Measurements from ENCODE around the gene TRPM8. TPM values are rescaled to one million over a fixed set of nuclear protein-coding genes. Genes with fewer than 3 reads are reported as not detected.

TRPM8 gene
- total and polyA plus RNA-seq, 2 experiments from 2014 or later = 0.16 to 0.33 TPM

DNA sequence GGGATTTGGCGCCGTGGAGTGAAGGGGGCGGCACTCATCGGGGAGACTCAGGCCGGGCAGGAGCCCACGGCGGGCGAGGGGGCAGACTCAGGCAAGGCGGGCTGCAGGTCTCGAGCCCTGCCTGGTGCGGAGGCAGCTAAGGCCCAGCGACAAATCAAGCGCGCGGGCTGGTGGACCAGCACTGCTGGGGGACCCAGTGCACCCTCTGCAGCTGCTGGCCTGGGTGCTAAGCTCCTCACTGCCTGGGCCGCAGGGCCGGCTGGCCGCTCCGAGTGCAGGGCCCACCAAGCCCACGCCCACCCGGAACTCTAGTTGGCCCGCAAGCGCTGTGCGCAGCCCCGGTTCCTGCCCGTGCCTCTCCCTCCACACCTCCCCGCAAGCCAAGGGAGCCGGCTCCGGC lies 107.1 kb downstream of the TRPM8 start:
- no peaks in the 10 kb centered on the region for H3K4me1 ChIP-seq (ENCODE audit: insufficient read depth)
- WGBS (ENCODE audit: low lambda C conversion rate, missing lambda C conversion rate) = 95% methylated on average over 24 of the region's 29 CpGs
- no peaks in the 10 kb centered on the region for H4K20me1 ChIP-seq (ENCODE audit: insufficient read depth, poor library complexity, severe bottlenecking)
- H3K9me2 ChIP-seq (replicated peaks; ENCODE audit: insufficient read depth) = no peaks in the 10 kb centered on the region
- no peak for DNase-seq (ENCODE audit: low spot score)
- H3K27me3 ChIP-seq = no peaks in the 10 kb centered on the region
- H3K4me2 ChIP-seq = no peak overlapping the region
- H3K9me3 ChIP-seq (ENCODE audit: low read depth) = no peaks in the 10 kb centered on the region
- no peak overlapping the region for H2AFZ ChIP-seq
- no peaks in the 10 kb centered on the region for H3K79me2 ChIP-seq
- TF ChIP-seq, protein P1, sequence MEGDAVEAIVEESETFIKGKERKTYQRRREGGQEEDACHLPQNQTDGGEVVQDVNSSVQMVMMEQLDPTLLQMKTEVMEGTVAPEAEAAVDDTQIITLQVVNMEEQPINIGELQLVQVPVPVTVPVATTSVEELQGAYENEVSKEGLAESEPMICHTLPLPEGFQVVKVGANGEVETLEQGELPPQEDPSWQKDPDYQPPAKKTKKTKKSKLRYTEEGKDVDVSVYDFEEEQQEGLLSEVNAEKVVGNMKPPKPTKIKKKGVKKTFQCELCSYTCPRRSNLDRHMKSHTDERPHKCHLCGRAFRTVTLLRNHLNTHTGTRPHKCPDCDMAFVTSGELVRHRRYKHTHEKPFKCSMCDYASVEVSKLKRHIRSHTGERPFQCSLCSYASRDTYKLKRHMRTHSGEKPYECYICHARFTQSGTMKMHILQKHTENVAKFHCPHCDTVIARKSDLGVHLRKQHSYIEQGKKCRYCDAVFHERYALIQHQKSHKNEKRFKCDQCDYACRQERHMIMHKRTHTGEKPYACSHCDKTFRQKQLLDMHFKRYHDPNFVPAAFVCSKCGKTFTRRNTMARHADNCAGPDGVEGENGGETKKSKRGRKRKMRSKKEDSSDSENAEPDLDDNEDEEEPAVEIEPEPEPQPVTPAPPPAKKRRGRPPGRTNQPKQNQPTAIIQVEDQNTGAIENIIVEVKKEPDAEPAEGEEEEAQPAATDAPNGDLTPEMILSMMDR (IDR thresholded peaks at IDR 0.05; ENCODE audit: poor library complexity) = no peak
- TF ChIP-seq EZH2phosphoT487 (IDR thresholded peaks at IDR 0.05; ENCODE audit: low read depth, severe bottlenecking, unreplicated experiment) (no peak), EZH2 (IDR thresholded peaks at IDR 0.05; ENCODE audit: borderline replicate concordance) (no peak)
- H3K4me3 ChIP-seq = no peak overlapping the region
- no peaks in the 10 kb centered on the region for H3K36me3 ChIP-seq (replicated peaks; ENCODE audit: insufficient read depth, low read depth)
- no peak overlapping the region for H3K27ac ChIP-seq

GRCh38 chr2:234025466-234025865 lies 108.3 kb downstream of the TRPM8 start:
- Histone ChIP-seq H3K36me3 (replicated peaks; ENCODE audit: insufficient read depth, low read depth) (no peaks in the 10 kb centered on the region), H3K4me1 (ENCODE audit: insufficient read depth) (no peaks in the 10 kb centered on the region), H3K4me3 (no peak overlapping the region), H3K27me3 (no peaks in the 10 kb centered on the region), H4K20me1 (ENCODE audit: insufficient read depth, poor library complexity, severe bottlenecking) (no peaks in the 10 kb centered on the region), H3K9me3 (ENCODE audit: low read depth) (no peaks in the 10 kb centered on the region), H3K9me2 (replicated peaks; ENCODE audit: insufficient read depth) (no peaks in the 10 kb centered on the region), H3K27ac (no peak overlapping the region), H3K79me2 (no peaks in the 10 kb centered on the region), H3K4me2 (no peak overlapping the region), H2AFZ (no peak overlapping the region)
- no peak for DNase-seq (ENCODE audit: low spot score)
- TF ChIP-seq, protein P1 (IDR thresholded peaks at IDR 0.05; ENCODE audit: poor library complexity) = no peak
- TF ChIP-seq EZH2phosphoT487 (IDR thresholded peaks at IDR 0.05; ENCODE audit: low read depth, severe bottlenecking, unreplicated experiment) (no peak), EZH2 (IDR thresholded peaks at IDR 0.05; ENCODE audit: borderline replicate concordance) (no peak)
- 76% methylated on average over 10 of the region's 10 CpGs for WGBS (ENCODE audit: low lambda C conversion rate, missing lambda C conversion rate)

DNA sequence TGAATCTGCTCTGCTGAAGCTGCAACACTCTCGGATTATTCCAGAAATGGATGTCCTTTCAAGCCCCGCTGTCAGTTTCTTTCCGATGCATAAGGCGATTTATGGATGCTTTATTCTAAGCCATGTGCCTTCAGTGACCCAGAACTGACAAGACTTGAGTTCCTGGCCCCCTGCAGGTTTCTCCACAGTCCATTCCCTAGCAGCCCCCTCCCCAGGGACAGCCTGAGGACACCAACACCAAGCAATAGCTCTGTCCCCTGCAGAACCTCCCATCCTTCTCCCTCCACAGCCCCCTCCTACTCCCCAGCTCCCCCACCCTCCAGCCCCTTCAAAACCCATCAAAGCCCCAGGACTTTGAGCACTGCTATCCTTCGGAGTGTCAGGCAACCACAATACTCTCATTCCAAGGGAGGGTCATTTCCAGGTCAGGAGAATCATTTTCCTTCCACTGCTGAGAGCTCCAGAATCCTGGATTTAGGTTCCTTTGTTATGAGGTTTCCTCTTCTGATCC lies 108.8 kb downstream of the TRPM8 start:
- Histone ChIP-seq H3K4me1 (ENCODE audit: insufficient read depth) (no peaks in the 10 kb centered on the region), H3K27me3 (no peaks in the 10 kb centered on the region), H3K9me2 (replicated peaks; ENCODE audit: insufficient read depth) (no peaks in the 10 kb centered on the region), H3K4me3 (no peak overlapping the region), H3K36me3 (replicated peaks; ENCODE audit: insufficient read depth, low read depth) (no peaks in the 10 kb centered on the region), H3K4me2 (no peak overlapping the region), H3K9me3 (ENCODE audit: low read depth) (no peaks in the 10 kb centered on the region), H3K27ac (no peak overlapping the region), H3K79me2 (no peaks in the 10 kb centered on the region), H2AFZ (no peak overlapping the region), H4K20me1 (ENCODE audit: insufficient read depth, poor library complexity, severe bottlenecking) (no peaks in the 10 kb centered on the region)
- TF ChIP-seq EZH2 (IDR thresholded peaks at IDR 0.05; ENCODE audit: borderline replicate concordance) = no peak
- TF ChIP-seq, protein P1 (IDR thresholded peaks at IDR 0.05; ENCODE audit: poor library complexity) = no peak
- no peak for TF ChIP-seq EZH2phosphoT487 (IDR thresholded peaks at IDR 0.05; ENCODE audit: low read depth, severe bottlenecking, unreplicated experiment)
- WGBS (ENCODE audit: low lambda C conversion rate, missing lambda C conversion rate) = 65% methylated on average over 5 of the region's 5 CpGs
- DNase-seq (ENCODE audit: low spot score) = peak; percentile 8
